ENCODE data around the gene PSMC3.

PSMC3 gene

GRCh38 chr11:47391711-47392432 is 34.4 kb downstream of the PSMC3 start:
- no peak for TF ChIP-seq CTCF (IDR thresholded peaks at IDR 0.05; ENCODE audit: low read depth, low read length, missing control alignments)
- no peak for DNase-seq (ENCODE audit: low read depth)
- H3K4me3 ChIP-seq (ENCODE audit: low read depth, low read length) = no peak overlapping the region
- in situ Hi-C loops (cut with HindIII; ENCODE audit: low sequenced_read_pairs) = no loop called here

- DNase-seq (ENCODE audit: low read depth) = no peak
- H3K4me3 ChIP-seq (ENCODE audit: low read depth, low read length) = no peak overlapping the region
- in situ Hi-C loops (cut with HindIII; ENCODE audit: low sequenced_read_pairs) = no loop called here
- no peak for TF ChIP-seq CTCF (IDR thresholded peaks at IDR 0.05; ENCODE audit: low read depth, low read length, missing control alignments)
Observed at GRCh38 chr11:47391077-47391583, 35.1 kb downstream of the PSMC3 start.

GRCh38 chr11:47390422-47390760 is 35.8 kb downstream of the PSMC3 start:
- DNase-seq (ENCODE audit: low read depth) = no peak
- in situ Hi-C loops (cut with HindIII; ENCODE audit: low sequenced_read_pairs) = no loop called here
- no peak overlapping the region for H3K4me3 ChIP-seq (ENCODE audit: low read depth, low read length)
- no peak for TF ChIP-seq CTCF (IDR thresholded peaks at IDR 0.05; ENCODE audit: low read depth, low read length, missing control alignments)

- no peak for DNase-seq (ENCODE audit: low read depth)
- H3K4me3 ChIP-seq (ENCODE audit: low read depth, low read length) = no peak overlapping the region
- in situ Hi-C loops (cut with HindIII; ENCODE audit: low sequenced_read_pairs) = no loop called here
- no peak for TF ChIP-seq CTCF (IDR thresholded peaks at IDR 0.05; ENCODE audit: low read depth, low read length, missing control alignments)
Observed at GRCh38 chr11:47389577-47390421, 36.4 kb downstream of the PSMC3 start.

GRCh38 chr11:47388697-47389576 is 37.3 kb downstream of the PSMC3 start:
- H3K4me3 ChIP-seq (ENCODE audit: low read depth, low read length) = no peak overlapping the region
- TF ChIP-seq CTCF (IDR thresholded peaks at IDR 0.05; ENCODE audit: low read depth, low read length, missing control alignments) = no peak
- in situ Hi-C loops (cut with HindIII; ENCODE audit: low sequenced_read_pairs) = no loop called here
- no peak for DNase-seq (ENCODE audit: low read depth)

Data from astrocyte of the cerebellum (primary cell).